WTC11 (cell line): ENCODE data around the gene UCN3. TPM values are rescaled to one million over a fixed set of nuclear protein-coding genes. Genes with fewer than 3 reads are reported as not detected.

ENCODE experiments used
- ATAC-seq: fragments of 200-7000 bp; cut with Tn5 transposase; 2 replicates; pipeline ENCODE4 v1.10.0; 2021; ENCODE audit warnings: mild to moderate bottlenecking, moderate library complexity
- CTCF ChIA-PET: fragments of 300-600 bp; sonication (Branson Sonifier 250); formaldehyde crosslinking; loops from one replicate; lab custom pipeline; 2021; ENCODE audit warnings: antibody characterized with exemption; lab: Charles Lee
- POLR2A ChIA-PET: fragments of 350-600 bp; sonication (Branson Sonifier 250); formaldehyde crosslinking; loops from one replicate; lab custom pipeline; 2021; ENCODE audit warnings: antibody characterized with exemption; lab: Charles Lee
- DNase-seq: peaks from one replicate; pipeline ENCODE4 v3.0.0; 2021; ENCODE audit warnings: low spot score
- H3K27ac Mint-ChIP-seq: 2 replicates; pipeline ENCODE4 v1.8.0; 2021; ENCODE audit warnings: mixed read lengths
- H3K27me3 Mint-ChIP-seq: 2 replicates; pipeline ENCODE4 v1.8.0; 2021; ENCODE audit warnings: low read depth, mild to moderate bottlenecking, moderate library complexity, mixed read lengths
- H3K36me3 Mint-ChIP-seq: 2 replicates; pipeline ENCODE4 v1.8.0; 2021; ENCODE audit warnings: mixed read lengths
- H3K4me1 Mint-ChIP-seq: 2 replicates; pipeline ENCODE4 v1.8.0; 2022; ENCODE audit warnings: mixed read lengths
- H3K4me3 Mint-ChIP-seq: 2 replicates; pipeline ENCODE4 v1.8.0; 2021; ENCODE audit warnings: mild to moderate bottlenecking, moderate library complexity, mixed read lengths
- H3K9me3 Mint-ChIP-seq: 2 replicates; pipeline ENCODE4 v1.8.0; 2021; ENCODE audit warnings: mixed read lengths
- ARID4B ChIP-seq: sonication (generic); formaldehyde crosslinking; IDR thresholded peaks from 2 replicates; pipeline ENCODE4 v1.8.0; 2023; ENCODE audit warnings: missing genetic modification reagents, mild to moderate bottlenecking, borderline replicate concordance
- ATF1 ChIP-seq: sonication (generic); formaldehyde crosslinking; IDR thresholded peaks from 2 replicates; pipeline ENCODE4 v1.8.1; 2023; ENCODE audit warnings: mild to moderate bottlenecking, moderate library complexity, missing genetic modification reagents
- ATF3 ChIP-seq: sonication (generic); formaldehyde crosslinking; conservative IDR thresholded peaks from 2 replicates; pipeline ENCODE4 v1.8.1; 2022; ENCODE audit warnings: mild to moderate bottlenecking, missing genetic modification reagents
- EMX1 ChIP-seq: fragments of 250-450 bp; sonication (Bioruptor Pico); IDR thresholded peaks from 2 replicates; pipeline ENCODE4 v1.8.0; 2021; ENCODE audit warnings: mild to moderate bottlenecking
- FOXP1 ChIP-seq: sonication (generic); formaldehyde crosslinking; IDR thresholded peaks from 2 replicates; pipeline ENCODE4 v1.8.0; 2022; ENCODE audit warnings: missing genetic modification reagents, mild to moderate bottlenecking, moderate library complexity, borderline replicate concordance
- JUN ChIP-seq: sonication (generic); formaldehyde crosslinking; IDR thresholded peaks from 2 replicates; pipeline ENCODE4 v1.8.0; 2023; ENCODE audit warnings: mild to moderate bottlenecking, missing genetic modification reagents
- NFE2L1 ChIP-seq: sonication (generic); formaldehyde crosslinking; IDR thresholded peaks from 2 replicates; pipeline ENCODE4 v1.8.1; 2023; ENCODE audit warnings: missing genetic modification reagents
- SOX15 ChIP-seq: fragments of 250-450 bp; sonication (Bioruptor Pico); IDR thresholded peaks from 2 replicates; pipeline ENCODE4 v1.9.0; 2021; ENCODE audit warnings: mild to moderate bottlenecking
- SP1 ChIP-seq: sonication (generic); formaldehyde crosslinking; conservative IDR thresholded peaks from 2 replicates; pipeline ENCODE4 v1.8.1; 2022; ENCODE audit warnings: missing genetic modification reagents
- TCF7 ChIP-seq: sonication (generic); formaldehyde crosslinking; IDR thresholded peaks from 2 replicates; pipeline ENCODE4 v1.8.0; 2022; ENCODE audit warnings: mild to moderate bottlenecking, low read depth, missing genetic modification reagents, moderate library complexity
- TP53 ChIP-seq: sonication (generic); formaldehyde crosslinking; IDR thresholded peaks from 2 replicates; pipeline ENCODE4 v1.8.1; 2023; ENCODE audit warnings: mild to moderate bottlenecking, missing genetic modification reagents
- ZNF396 ChIP-seq: fragments of 250-450 bp; sonication (Bioruptor Pico); IDR thresholded peaks from 2 replicates; pipeline ENCODE4 v1.8.0; 2021; ENCODE audit warnings: mild to moderate bottlenecking, moderate library complexity, borderline replicate concordance
- total RNA-seq: library from RNA; stranded (reverse); gene quantifications from 3 replicates; pipeline ENCODE4 v1.2.3, GENCODE V29; 2021
- TF ChIP-seq, protein P1 (sequence below): sonication (generic); formaldehyde crosslinking; IDR thresholded peaks from 2 replicates; pipeline ENCODE4 v1.8.0; 2022; ENCODE audit warnings: mild to moderate bottlenecking, missing genetic modification reagents
- TF ChIP-seq, protein P2 (sequence below): fragments of 250-450 bp; sonication (Bioruptor Pico); conservative IDR thresholded peaks from 2 replicates; pipeline ENCODE4 v1.9.0; 2021; ENCODE audit warnings: mild to moderate bottlenecking
- TF ChIP-seq, protein P3 (sequence below): sonication (generic); formaldehyde crosslinking; IDR thresholded peaks from 2 replicates; pipeline ENCODE4 v1.8.1; 2022; ENCODE audit warnings: low read depth, mild to moderate bottlenecking, moderate library complexity, missing genetic modification reagents, borderline replicate concordance
- TF ChIP-seq, protein P4 (sequence below): fragments of 250-450 bp; sonication (Bioruptor Pico); IDR thresholded peaks from 2 replicates; pipeline ENCODE4 v1.9.0; 2021; ENCODE audit warnings: moderate library complexity, mild to moderate bottlenecking, inconsistent platforms, borderline replicate concordance
- TF ChIP-seq, protein P5 (sequence below): sonication (generic); formaldehyde crosslinking; IDR thresholded peaks from 2 replicates; pipeline ENCODE4 v1.8.0; 2022; ENCODE audit warnings: mild to moderate bottlenecking, missing genetic modification reagents
- TF ChIP-seq, protein P6 (sequence below): sonication (generic); formaldehyde crosslinking; IDR thresholded peaks from 2 replicates; pipeline ENCODE4 v1.8.0; 2022; ENCODE audit warnings: missing genetic modification reagents

Gene UCN3
- total RNA-seq, 1 experiment from 2014 or later: not detected

DNA sequence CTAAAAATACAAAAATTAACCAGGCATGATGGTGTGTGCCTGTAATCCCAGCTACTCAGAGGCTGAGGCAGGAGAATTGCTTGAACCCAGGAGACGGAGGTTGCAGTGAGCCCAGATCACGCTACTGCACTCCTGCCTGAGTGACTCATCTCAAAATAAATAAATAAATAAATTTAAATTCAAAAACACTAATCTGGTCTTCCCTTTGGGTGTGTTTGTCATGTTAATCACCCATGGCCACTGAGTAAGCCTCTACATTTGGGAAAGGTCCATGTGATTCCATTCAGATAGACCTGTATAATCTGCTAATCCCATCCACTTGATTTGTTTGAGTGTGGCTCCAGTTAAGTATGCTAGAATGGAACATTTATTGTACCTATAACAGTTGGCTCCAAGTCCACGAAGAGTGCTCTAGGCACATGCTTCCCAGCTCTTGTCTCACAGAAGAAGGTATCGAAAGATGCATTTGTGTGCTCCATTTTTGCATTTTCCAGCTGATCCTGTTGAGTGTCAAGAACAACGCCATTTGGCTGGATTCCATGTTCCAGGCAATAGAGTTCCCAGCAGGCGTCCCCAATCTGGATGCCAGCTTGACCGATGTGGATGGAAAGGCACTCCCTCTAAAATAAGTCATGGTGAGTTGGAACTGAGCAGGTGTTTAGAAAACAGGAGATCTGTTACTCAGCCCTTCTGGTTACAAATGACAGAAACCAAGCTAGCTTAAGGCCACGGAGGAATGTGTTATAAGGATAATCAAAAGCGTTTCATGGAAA is 35.9 kb downstream of the UCN3 start (continued):
- TF ChIP-seq ATF1 (CRISPR knock-in tag): no peak
- TF ChIP-seq, protein P1, sequence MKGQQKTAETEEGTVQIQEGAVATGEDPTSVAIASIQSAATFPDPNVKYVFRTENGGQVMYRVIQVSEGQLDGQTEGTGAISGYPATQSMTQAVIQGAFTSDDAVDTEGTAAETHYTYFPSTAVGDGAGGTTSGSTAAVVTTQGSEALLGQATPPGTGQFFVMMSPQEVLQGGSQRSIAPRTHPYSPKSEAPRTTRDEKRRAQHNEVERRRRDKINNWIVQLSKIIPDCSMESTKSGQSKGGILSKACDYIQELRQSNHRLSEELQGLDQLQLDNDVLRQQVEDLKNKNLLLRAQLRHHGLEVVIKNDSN (CRISPR knock-in tag): no peak
- TF ChIP-seq, protein P2, sequence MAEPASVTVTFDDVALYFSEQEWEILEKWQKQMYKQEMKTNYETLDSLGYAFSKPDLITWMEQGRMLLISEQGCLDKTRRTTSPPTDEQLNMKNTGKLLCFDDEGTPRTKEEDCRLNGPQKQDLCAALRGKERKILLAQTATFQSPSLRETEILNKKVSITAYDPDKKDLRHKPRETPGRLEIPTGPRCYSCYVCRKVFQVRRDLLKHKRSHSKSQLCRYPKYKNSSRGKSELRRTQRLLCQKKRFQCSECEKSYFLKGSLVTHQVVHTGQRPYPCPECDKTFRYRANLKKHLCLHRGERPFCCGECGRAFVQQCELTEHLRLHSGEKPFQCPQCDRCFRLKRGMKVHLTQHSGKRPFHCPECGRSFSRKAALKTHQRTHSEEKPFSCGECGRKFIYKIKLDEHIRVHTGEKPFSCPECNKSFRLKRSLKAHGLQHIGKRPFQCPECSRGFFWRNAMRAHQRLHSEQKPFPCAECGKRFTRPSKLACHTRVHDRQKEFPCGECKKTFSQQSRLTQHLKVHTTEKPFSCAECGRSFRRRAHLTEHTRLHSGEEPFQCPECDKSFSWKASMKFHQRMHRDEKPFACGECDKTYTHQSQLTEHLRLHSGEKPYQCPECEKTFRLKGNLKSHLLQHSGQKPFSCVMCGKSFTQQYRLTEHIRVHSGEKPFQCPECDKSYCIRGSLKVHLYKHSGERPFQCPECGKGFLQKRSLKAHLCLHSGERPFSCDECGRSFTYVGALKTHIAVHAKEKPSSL: no peak
- no peak for TF ChIP-seq FOXP1 (CRISPR knock-in tag)
- no peak for TF ChIP-seq EMX1

- no peak overlapping the region for H3K4me3 Mint-ChIP-seq
- H3K4me1 Mint-ChIP-seq: no peaks in the 10 kb centered on the region
- CTCF ChIA-PET: no interaction called here
- ATAC-seq (no peak), DNase-seq (no peak)
- H3K27me3 Mint-ChIP-seq: no peaks in the 10 kb centered on the region
- H3K9me3 Mint-ChIP-seq: peaks cover 18% of the 10 kb centered on the region
- POLR2A ChIA-PET: no interaction called here
- H3K36me3 Mint-ChIP-seq: peaks cover 12% of the 10 kb centered on the region
- no peak overlapping the region for H3K27ac Mint-ChIP-seq
- TF ChIP-seq, protein P3, sequence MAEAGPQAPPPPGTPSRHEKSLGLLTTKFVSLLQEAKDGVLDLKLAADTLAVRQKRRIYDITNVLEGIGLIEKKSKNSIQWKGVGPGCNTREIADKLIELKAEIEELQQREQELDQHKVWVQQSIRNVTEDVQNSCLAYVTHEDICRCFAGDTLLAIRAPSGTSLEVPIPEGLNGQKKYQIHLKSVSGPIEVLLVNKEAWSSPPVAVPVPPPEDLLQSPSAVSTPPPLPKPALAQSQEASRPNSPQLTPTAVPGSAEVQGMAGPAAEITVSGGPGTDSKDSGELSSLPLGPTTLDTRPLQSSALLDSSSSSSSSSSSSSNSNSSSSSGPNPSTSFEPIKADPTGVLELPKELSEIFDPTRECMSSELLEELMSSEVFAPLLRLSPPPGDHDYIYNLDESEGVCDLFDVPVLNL (CRISPR knock-in tag): no peak
- TF ChIP-seq ZNF396 (CRISPR knock-in tag): no peak
- TF ChIP-seq SP1 (CRISPR knock-in tag): no peak
- TF ChIP-seq FOXP1 (CRISPR knock-in tag): no peak
- TF ChIP-seq ATF1 (CRISPR knock-in tag): no peak
- no peak for TF ChIP-seq ATF3
- no peak for TF ChIP-seq JUN (CRISPR knock-in tag)
- no peak for TF ChIP-seq TCF7 (CRISPR knock-in tag)
- TF ChIP-seq, protein P4, sequence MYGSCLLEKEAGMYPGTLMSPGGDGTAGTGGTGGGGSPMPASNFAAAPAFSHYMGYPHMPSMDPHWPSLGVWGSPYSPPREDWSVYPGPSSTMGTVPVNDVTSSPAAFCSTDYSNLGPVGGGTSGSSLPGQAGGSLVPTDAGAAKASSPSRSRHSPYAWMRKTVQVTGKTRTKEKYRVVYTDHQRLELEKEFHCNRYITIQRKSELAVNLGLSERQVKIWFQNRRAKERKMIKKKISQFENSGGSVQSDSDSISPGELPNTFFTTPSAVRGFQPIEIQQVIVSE (CRISPR knock-in tag): no peak
- TF ChIP-seq, protein P5, sequence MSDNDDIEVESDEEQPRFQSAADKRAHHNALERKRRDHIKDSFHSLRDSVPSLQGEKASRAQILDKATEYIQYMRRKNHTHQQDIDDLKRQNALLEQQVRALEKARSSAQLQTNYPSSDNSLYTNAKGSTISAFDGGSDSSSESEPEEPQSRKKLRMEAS (CRISPR knock-in tag): no peak
- TF ChIP-seq SOX15 (CRISPR knock-in tag): no peak
- TF ChIP-seq, protein P6, sequence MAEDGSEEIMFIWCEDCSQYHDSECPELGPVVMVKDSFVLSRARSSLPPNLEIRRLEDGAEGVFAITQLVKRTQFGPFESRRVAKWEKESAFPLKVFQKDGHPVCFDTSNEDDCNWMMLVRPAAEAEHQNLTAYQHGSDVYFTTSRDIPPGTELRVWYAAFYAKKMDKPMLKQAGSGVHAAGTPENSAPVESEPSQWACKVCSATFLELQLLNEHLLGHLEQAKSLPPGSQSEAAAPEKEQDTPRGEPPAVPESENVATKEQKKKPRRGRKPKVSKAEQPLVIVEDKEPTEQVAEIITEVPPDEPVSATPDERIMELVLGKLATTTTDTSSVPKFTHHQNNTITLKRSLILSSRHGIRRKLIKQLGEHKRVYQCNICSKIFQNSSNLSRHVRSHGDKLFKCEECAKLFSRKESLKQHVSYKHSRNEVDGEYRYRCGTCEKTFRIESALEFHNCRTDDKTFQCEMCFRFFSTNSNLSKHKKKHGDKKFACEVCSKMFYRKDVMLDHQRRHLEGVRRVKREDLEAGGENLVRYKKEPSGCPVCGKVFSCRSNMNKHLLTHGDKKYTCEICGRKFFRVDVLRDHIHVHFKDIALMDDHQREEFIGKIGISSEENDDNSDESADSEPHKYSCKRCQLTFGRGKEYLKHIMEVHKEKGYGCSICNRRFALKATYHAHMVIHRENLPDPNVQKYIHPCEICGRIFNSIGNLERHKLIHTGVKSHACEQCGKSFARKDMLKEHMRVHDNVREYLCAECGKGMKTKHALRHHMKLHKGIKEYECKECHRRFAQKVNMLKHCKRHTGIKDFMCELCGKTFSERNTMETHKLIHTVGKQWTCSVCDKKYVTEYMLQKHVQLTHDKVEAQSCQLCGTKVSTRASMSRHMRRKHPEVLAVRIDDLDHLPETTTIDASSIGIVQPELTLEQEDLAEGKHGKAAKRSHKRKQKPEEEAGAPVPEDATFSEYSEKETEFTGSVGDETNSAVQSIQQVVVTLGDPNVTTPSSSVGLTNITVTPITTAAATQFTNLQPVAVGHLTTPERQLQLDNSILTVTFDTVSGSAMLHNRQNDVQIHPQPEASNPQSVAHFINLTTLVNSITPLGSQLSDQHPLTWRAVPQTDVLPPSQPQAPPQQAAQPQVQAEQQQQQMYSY: no peak
- TF ChIP-seq, protein P1 (CRISPR knock-in tag): no peak
- no peak for TF ChIP-seq TP53 (CRISPR knock-in tag)
- no peak for TF ChIP-seq NFE2L1
- TF ChIP-seq ARID4B (CRISPR knock-in tag): no peak
Observed at GRCh38 chr10:5402798-5403197, 38.0 kb downstream of the UCN3 start.
